PC-9 (cell line): ENCODE data around the gene DHFR. TPM values are rescaled to one million over a fixed set of nuclear protein-coding genes. Genes with fewer than 3 reads are reported as not detected.

Experiments used
- Bru-seq: library from RNA; stranded (reverse); fragments of 400-500 nt; gene quantifications from one replicate; lab custom pipeline; 2021; lab: Mats Ljungman, UMichigan
- BruChase-seq, 2 experiments: library from RNA; stranded (reverse); fragments of 400-500 nt; gene quantifications; one replicate each; lab custom pipeline; 2021; lab: Mats Ljungman, UMichigan
- BruUV-seq: library from RNA; stranded (reverse); fragments of 400-500 nt; replicated peaks from 2 replicates; lab custom pipeline; 2021; lab: Mats Ljungman, UMichigan
- CTCF ChIA-PET: fragments of 300-600 bp; sonication (Branson Sonifier 250); formaldehyde crosslinking; loops from one replicate; lab custom pipeline; 2022; ENCODE audit warnings: antibody characterized with exemption; lab: Charles Lee
- POLR2A ChIA-PET: fragments of 300-600 bp; sonication (Branson Sonifier 250); formaldehyde crosslinking; loops from one replicate; lab custom pipeline; 2022; ENCODE audit warnings: antibody characterized with exemption; ENCODE audit not compliant: unreplicated experiment; lab: Charles Lee
- DNase-seq, 2 experiments: peaks; one replicate each; pipeline versions ENCODE4 v3.0.0 to v3.0.0-alpha.2; 2015 to 2022; ENCODE audit warnings: mixed read lengths in 1 of 2
- H2AFZ ChIP-seq: fragments of 200-600 bp; sonication (generic); 2 replicates; pipeline ENCODE4 v1.8.1; 2017; ENCODE audit warnings: antibody characterized with exemption
- H3F3A ChIP-seq: fragments of 200-600 bp; sonication (generic); 2 replicates; pipeline ENCODE4 v1.8.1; 2017; ENCODE audit warnings: antibody characterized with exemption, mild to moderate bottlenecking, low read depth; ENCODE audit not compliant: insufficient read depth
- H3K27ac ChIP-seq: fragments of 200-600 bp; sonication (generic); 2 replicates; pipeline ENCODE4 v1.6.1; 2016; ENCODE audit warnings: mixed run types
- H3K27me3 ChIP-seq: fragments of 200-600 bp; sonication (generic); 2 replicates; pipeline ENCODE4 v1.6.1; 2016; ENCODE audit warnings: low read depth, mixed run types; ENCODE audit not compliant: insufficient read depth
- H3K36me3 ChIP-seq: fragments of 200-600 bp; sonication (generic); 2 replicates; pipeline ENCODE4 v1.6.1; 2016; ENCODE audit warnings: low read depth, mixed run types
- H3K4me1 ChIP-seq: fragments of 200-600 bp; sonication (generic); replicated peaks from 2 replicates; pipeline ENCODE4 v1.6.1; 2016; ENCODE audit warnings: mixed run types; ENCODE audit not compliant: insufficient read depth
- H3K4me2 ChIP-seq: fragments of 200-600 bp; sonication (generic); 2 replicates; pipeline ENCODE4 v1.6.1; 2017; ENCODE audit warnings: mixed run types
- H3K4me3 ChIP-seq: fragments of 200-600 bp; sonication (generic); 2 replicates; pipeline ENCODE4 v1.6.1; 2016; ENCODE audit warnings: mixed run types
- H3K79me2 ChIP-seq: fragments of 200-600 bp; sonication (generic); 2 replicates; pipeline ENCODE4 v1.6.1; 2017; ENCODE audit warnings: low read depth, mixed run types
- H3K9me2 ChIP-seq: fragments of 200-600 bp; sonication (generic); 2 replicates; pipeline ENCODE4 v1.8.1; 2017; ENCODE audit warnings: mild to moderate bottlenecking; ENCODE audit not compliant: insufficient read depth
- H3K9me3 ChIP-seq: fragments of 200-600 bp; sonication (generic); 2 replicates; pipeline ENCODE4 v1.8.1; 2016; ENCODE audit warnings: low read depth; ENCODE audit not compliant: insufficient read depth
- H4K20me1 ChIP-seq: fragments of 200-600 bp; sonication (generic); 2 replicates; pipeline ENCODE4 v1.8.1; 2017; ENCODE audit not compliant: insufficient read depth
- EZH2 ChIP-seq: fragments of 200-600 bp; sonication (generic); IDR thresholded peaks from 2 replicates; pipeline ENCODE4 v1.8.0; 2017; ENCODE audit warnings: antibody characterized with exemption, low read depth
- intact Hi-C: fragments of 100-400 bp; cut with micrococcal nuclease; formaldehyde crosslinking; loops from one replicate; pipeline ENCODE4 v1.10.0; 2022; ENCODE audit not compliant: unreplicated experiment
- long read RNA-seq: library from polyadenylated mRNA; stranded (forward); transcript quantifications from one replicate; pipeline ENCODE4 v2.0.0, GENCODE V29; 2022
- total RNA-seq: library from RNA; stranded (reverse); gene quantifications from 2 replicates; pipeline ENCODE4 v1.2.3, GENCODE V29; 2021
- TF ChIP-seq, protein P1 (sequence below): fragments of 200-600 bp; sonication (generic); conservative IDR thresholded peaks from 2 replicates; pipeline ENCODE4 v1.6.1; 2017; ENCODE audit warnings: mixed run types, antibody characterized with exemption, mild to moderate bottlenecking, moderate library complexity

Gene DHFR
- 28.7 and 45.3 TPM in 2 replicates for total RNA-seq
- Bru-seq, nascent RNA, result percentile 79 among the genes with signal in this experiment
- percentile 63 among the genes with signal in this experiment for BruChase-seq, experiment 1, labeled RNA remaining after a 2-hour chase
- BruChase-seq, experiment 2, labeled RNA remaining after a 6-hour chase, result percentile 80 among the genes with signal in this experiment
- long read RNA-seq, transcript DHFR-201 (6 exons, 3,917 nt), result major isoform, 40 of 53 reads
- long read RNA-seq, partial matches to known transcripts, result 1 of 53 reads
- long read RNA-seq, other reads (novel, unspliced or antisense), result 11 of 53 reads

GRCh38 chr5:80654391-80655230, at the start of gene DHFR, which contains the start of gene MSH3:
Gene DHFR, minus strand, starts transcription at chr5:80654983. Its CDS starts 494 bp downstream, at chr5:80654489.
Gene MSH3, plus strand, starts transcription at chr5:80654652. Its CDS starts 76 bp downstream, at chr5:80654728.
- intact Hi-C loops, result loop anchor here (1.0 kb wide), 1 partner anchor 166 kb away; the partner anchor contains the start of gene FAM151B
- no TSS peak for BruUV-seq
- Histone ChIP-seq H3K27ac (peak within 1 kb of the TSS; percentile 76), H3K4me2 (peak within 1 kb of the TSS; percentile 88), H4K20me1 (peaks cover 10% of the 10 kb centered on the region), H3K79me2 (peaks cover 30% of the 10 kb centered on the region), H3F3A (no peaks in the 10 kb centered on the region), H3K36me3 (peaks cover 11% of the 10 kb centered on the region; the same call in 1 of the 2 replicates), H3K27me3 (no peaks in the 10 kb centered on the region), H3K4me3 (peak within 1 kb of the TSS; percentile 94), H3K9me3 (no peaks in the 10 kb centered on the region), H3K9me2 (no peaks in the 10 kb centered on the region), H3K4me1 (peaks cover 17% of the 10 kb centered on the region), H2AFZ (peak within 1 kb of the TSS; percentile 92)
- DNase-seq, result peak; percentile 78 to 80
- CTCF ChIA-PET, result interaction anchor here (0.7 kb wide), 1 partner anchor 866 kb away, joined by 14 read pairs; no protein-coding TSS in a partner anchor
- TF ChIP-seq, protein P1, sequence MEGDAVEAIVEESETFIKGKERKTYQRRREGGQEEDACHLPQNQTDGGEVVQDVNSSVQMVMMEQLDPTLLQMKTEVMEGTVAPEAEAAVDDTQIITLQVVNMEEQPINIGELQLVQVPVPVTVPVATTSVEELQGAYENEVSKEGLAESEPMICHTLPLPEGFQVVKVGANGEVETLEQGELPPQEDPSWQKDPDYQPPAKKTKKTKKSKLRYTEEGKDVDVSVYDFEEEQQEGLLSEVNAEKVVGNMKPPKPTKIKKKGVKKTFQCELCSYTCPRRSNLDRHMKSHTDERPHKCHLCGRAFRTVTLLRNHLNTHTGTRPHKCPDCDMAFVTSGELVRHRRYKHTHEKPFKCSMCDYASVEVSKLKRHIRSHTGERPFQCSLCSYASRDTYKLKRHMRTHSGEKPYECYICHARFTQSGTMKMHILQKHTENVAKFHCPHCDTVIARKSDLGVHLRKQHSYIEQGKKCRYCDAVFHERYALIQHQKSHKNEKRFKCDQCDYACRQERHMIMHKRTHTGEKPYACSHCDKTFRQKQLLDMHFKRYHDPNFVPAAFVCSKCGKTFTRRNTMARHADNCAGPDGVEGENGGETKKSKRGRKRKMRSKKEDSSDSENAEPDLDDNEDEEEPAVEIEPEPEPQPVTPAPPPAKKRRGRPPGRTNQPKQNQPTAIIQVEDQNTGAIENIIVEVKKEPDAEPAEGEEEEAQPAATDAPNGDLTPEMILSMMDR, result no peak; the same call in 1 of the 2 replicates
- TF ChIP-seq EZH2, result no peak
- POLR2A ChIA-PET, result interaction anchor here (0.5 to 0.9 kb wide), 4 partner anchors 167 to 473 kb away, joined by 3 to 9 read pairs (median 4); no protein-coding TSS in a partner anchor

- Histone ChIP-seq H3K4me2 (no peak overlapping the region), H3K79me2 (no peaks in the 10 kb centered on the region), H3K9me2 (no peaks in the 10 kb centered on the region), H3K27me3 (no peaks in the 10 kb centered on the region), H3K4me1 (no peaks in the 10 kb centered on the region), H3K4me3 (no peak overlapping the region), H3F3A (no peaks in the 10 kb centered on the region), H4K20me1 (no peaks in the 10 kb centered on the region), H2AFZ (no peak overlapping the region), H3K9me3 (no peaks in the 10 kb centered on the region), H3K27ac (no peak overlapping the region), H3K36me3 (0 out of 2 replicates have a peak, but pooled peaks cover 3% of the 10 kb centered on the region)
- BruUV-seq, result no TSS peak
- POLR2A ChIA-PET, result interaction anchor here (0.6 kb wide), 1 partner anchor 1359 kb away, joined by 3 read pairs; no protein-coding TSS in a partner anchor
- no peak for DNase-seq
- TF ChIP-seq EZH2, result no peak
- TF ChIP-seq, protein P1, result no peak
- intact Hi-C loops, result no loop called here
- CTCF ChIA-PET, result no interaction called here
Measured at GRCh38 chr5:80704221-80704620, 49.4 kb upstream of the DHFR start.

DNA sequence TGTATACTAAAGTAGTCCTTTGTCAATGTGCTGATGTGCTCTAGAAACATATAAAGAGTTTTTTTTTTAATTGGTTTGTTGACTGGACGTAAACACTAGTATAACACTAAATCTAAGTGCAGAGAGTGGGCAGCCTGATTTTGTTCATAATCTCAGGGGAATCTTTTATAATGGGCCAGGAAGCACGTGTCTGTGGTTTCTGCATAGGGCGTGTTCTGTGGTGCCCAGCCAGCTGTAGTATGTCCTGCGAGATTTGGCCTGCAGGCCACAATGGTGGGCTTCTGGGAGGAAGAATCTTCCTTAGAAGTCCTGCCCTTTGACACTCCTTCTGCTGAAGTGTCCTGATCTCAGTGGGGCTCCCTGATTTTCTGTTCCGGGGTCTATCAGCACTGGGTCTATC, 49.0 kb upstream of the DHFR start:
- Histone ChIP-seq H2AFZ (no peak overlapping the region), H3K79me2 (no peaks in the 10 kb centered on the region), H4K20me1 (no peaks in the 10 kb centered on the region), H3K4me3 (no peak overlapping the region), H3K4me1 (no peaks in the 10 kb centered on the region), H3K9me3 (no peaks in the 10 kb centered on the region), H3K27me3 (no peaks in the 10 kb centered on the region), H3F3A (no peaks in the 10 kb centered on the region), H3K36me3 (0 out of 2 replicates have a peak, but pooled peaks cover 3% of the 10 kb centered on the region), H3K4me2 (no peak overlapping the region), H3K27ac (no peak overlapping the region), H3K9me2 (no peaks in the 10 kb centered on the region)
- TF ChIP-seq EZH2, result no peak
- TF ChIP-seq, protein P1, result no peak
- no TSS peak for BruUV-seq
- no peak for DNase-seq
- intact Hi-C loops, result no loop called here
- CTCF ChIA-PET, result no interaction called here
- POLR2A ChIA-PET, result no interaction called here
